SU-DHL-6 (cell line): ENCODE data around the gene PRIM1.

Experiments used
- H2AFZ ChIP-seq: fragments of 200-600 bp; sonication (generic); 2 replicates; pipeline ENCODE4 v1.6.1; 2014; ENCODE audit warnings: low read depth, mild to moderate bottlenecking, moderate library complexity, mixed read lengths, antibody characterized with exemption, low read length; ENCODE audit not compliant: severe bottlenecking
- H3F3A ChIP-seq: fragments of 200-600 bp; shearing (Covaris generic); 2 replicates; pipeline ENCODE4 v1.6.0; 2016; ENCODE audit warnings: antibody characterized with exemption, mild to moderate bottlenecking; ENCODE audit not compliant: insufficient read depth
- H3K27ac ChIP-seq: fragments of 200-600 bp; sonication (generic); 2 replicates; pipeline ENCODE4 v1.5.1; 2016; ENCODE audit warnings: low read depth, mild to moderate bottlenecking, low read length, moderate library complexity, mixed read lengths
- H3K27me3 ChIP-seq: fragments of 200-600 bp; sonication (generic), shearing (Covaris generic); 2 replicates; pipeline ENCODE4 v1.6.0; 2014; ENCODE audit warnings: mild to moderate bottlenecking, low read length
- H3K36me3 ChIP-seq: fragments of 200-600 bp; sonication (generic); 2 replicates; pipeline ENCODE4 v1.6.1; 2014; ENCODE audit warnings: mild to moderate bottlenecking, low read length, mixed read lengths
- H3K4me2 ChIP-seq: fragments of 300-600, 200-600 bp; shearing (Covaris generic), sonication (generic); 2 replicates; pipeline ENCODE4 v1.6.0; 2014; ENCODE audit warnings: low read length, low read depth, mild to moderate bottlenecking; ENCODE audit not compliant: poor library complexity, severe bottlenecking
- H3K4me3 ChIP-seq: fragments of 200-600 bp; sonication (generic); 2 replicates; pipeline ENCODE4 v1.5.1; 2014; ENCODE audit warnings: antibody characterized with exemption, low read length, mild to moderate bottlenecking, mixed read lengths; ENCODE audit not compliant: insufficient read depth, poor library complexity, severe bottlenecking
- H3K79me2 ChIP-seq: fragments of 200-600 bp; sonication (generic); 2 replicates; pipeline ENCODE4 v1.6.1; 2014; ENCODE audit warnings: mild to moderate bottlenecking, low read length, moderate library complexity; ENCODE audit not compliant: insufficient read depth
- H3K9ac ChIP-seq: fragments of 200-600 bp; sonication (generic); 2 replicates; pipeline ENCODE4 v1.7.0; 2014; ENCODE audit warnings: mild to moderate bottlenecking, low read length
- H3K9me2 ChIP-seq: fragments of 200-600 bp; sonication (generic); replicated peaks from 2 replicates; pipeline ENCODE4 v1.6.1; 2014; ENCODE audit warnings: low read length; ENCODE audit not compliant: insufficient read depth
- H3K9me3 ChIP-seq: fragments of 200-600 bp; sonication (generic); 2 replicates; pipeline ENCODE4 v1.6.1; 2014; ENCODE audit warnings: low read length, mixed read lengths; ENCODE audit not compliant: insufficient read depth
- H4K20me1 ChIP-seq: fragments of 200-600 bp; sonication (generic); 2 replicates; pipeline ENCODE4 v1.6.1; 2014; ENCODE audit warnings: low read depth, mild to moderate bottlenecking, antibody characterized with exemption, low read length, moderate library complexity, mixed read lengths
- CTCF ChIP-seq: fragments of 200-600 bp; sonication (generic); IDR thresholded peaks from one replicate; pipeline ENCODE4 v1.5.1; 2017; ENCODE audit warnings: antibody characterized with exemption, mild to moderate bottlenecking, low read length, moderate library complexity; ENCODE audit not compliant: insufficient read depth, poor library complexity, severe bottlenecking
- EZH2phosphoT487 ChIP-seq: fragments of 200-600 bp; sonication (generic), shearing (Covaris generic); conservative IDR thresholded peaks from 2 replicates; pipeline ENCODE4 v1.6.1; 2018; ENCODE audit warnings: mild to moderate bottlenecking, antibody characterized with exemption, low read length, moderate library complexity, mixed read lengths

Gene PRIM1

GRCh38 chr12:56721721-56722120 is 30.4 kb downstream of the PRIM1 start:
- H3K27me3 ChIP-seq: no peaks in the 10 kb centered on the region
- peak overlapping the region; percentile 87; the same call in 1 of the 2 replicates for H3K9ac ChIP-seq
- no peak overlapping the region for H3K4me3 ChIP-seq
- H3F3A ChIP-seq: peaks cover 29% of the 10 kb centered on the region
- no peak for TF ChIP-seq EZH2phosphoT487
- TF ChIP-seq CTCF: no peak
- H3K27ac ChIP-seq: no peak overlapping the region
- peaks cover 81% of the 10 kb centered on the region for H3K79me2 ChIP-seq
- H2AFZ ChIP-seq: no peak overlapping the region
- no peaks in the 10 kb centered on the region for H3K9me2 ChIP-seq
- H3K4me2 ChIP-seq: peak overlapping the region; percentile 82
- H3K36me3 ChIP-seq: peaks cover 26% of the 10 kb centered on the region
- peaks cover 40% of the 10 kb centered on the region for H4K20me1 ChIP-seq
- no peaks in the 10 kb centered on the region for H3K9me3 ChIP-seq

GRCh38 chr12:56721216-56721615 is 30.9 kb downstream of the PRIM1 start:
- Histone ChIP-seq H3F3A (peaks cover 32% of the 10 kb centered on the region), H3K27ac (no peak overlapping the region), H3K27me3 (no peaks in the 10 kb centered on the region), H3K9me2 (no peaks in the 10 kb centered on the region), H3K9ac (peak overlapping the region; percentile 87; the same call in 1 of the 2 replicates), H3K4me3 (no peak overlapping the region), H4K20me1 (peaks cover 46% of the 10 kb centered on the region), H3K36me3 (peaks cover 26% of the 10 kb centered on the region), H3K4me2 (peak overlapping the region; percentile 82), H3K79me2 (peaks cover 86% of the 10 kb centered on the region), H2AFZ (no peak overlapping the region), H3K9me3 (no peaks in the 10 kb centered on the region)
- no peak for TF ChIP-seq EZH2phosphoT487
- no peak for TF ChIP-seq CTCF

- Histone ChIP-seq H3F3A (peaks cover 33% of the 10 kb centered on the region), H3K27me3 (no peaks in the 10 kb centered on the region), H3K9me3 (no peaks in the 10 kb centered on the region), H4K20me1 (peaks cover 50% of the 10 kb centered on the region), H3K4me2 (peak overlapping the region; percentile 82), H3K36me3 (peaks cover 26% of the 10 kb centered on the region), H3K9me2 (no peaks in the 10 kb centered on the region), H3K27ac (0 out of 2 replicates have a peak overlapping the region, but pooled peaks have one; percentile 9), H3K9ac (0 out of 2 replicates have a peak overlapping the region, but pooled peaks have one; percentile 87), H2AFZ (no peak overlapping the region), H3K4me3 (no peak overlapping the region), H3K79me2 (peaks cover 91% of the 10 kb centered on the region)
- TF ChIP-seq CTCF (no peak), EZH2phosphoT487 (no peak)
Observed at GRCh38 chr12:56720731-56721151, 31.4 kb downstream of the PRIM1 start.
